Ectodermal cell (in vitro differentiated cells): ENCODE measurements around the gene TPP2.

Experiments used
- H3K27ac ChIP-seq: 2 replicates; pipeline ENCODE4 v1.7.0; 2013; ENCODE audit warnings: mild to moderate bottlenecking, low read depth, low read length; ENCODE audit not compliant: insufficient read depth, poor library complexity, severe bottlenecking
- H3K27me3 ChIP-seq: 2 replicates; pipeline ENCODE4 v1.7.0; 2013; ENCODE audit warnings: mild to moderate bottlenecking, low read length; ENCODE audit not compliant: insufficient read depth, control insufficient read depth, poor library complexity, severe bottlenecking
- H3K36me3 ChIP-seq: one replicate; pipeline ENCODE4 v1.7.0; 2013; ENCODE audit warnings: low read length; ENCODE audit not compliant: control insufficient read depth, insufficient read depth
- H3K4me1 ChIP-seq: one replicate; pipeline ENCODE4 v1.7.0; 2013; ENCODE audit warnings: low read length; ENCODE audit not compliant: control insufficient read depth, insufficient read depth
- H3K4me3 ChIP-seq: 2 replicates; pipeline ENCODE4 v1.7.0; 2013; ENCODE audit warnings: low read depth, low read length, control low read depth; ENCODE audit not compliant: insufficient read depth
- H3K9me3 ChIP-seq: 2 replicates; pipeline ENCODE4 v1.7.0; 2013; ENCODE audit warnings: mild to moderate bottlenecking, low read length, moderate library complexity; ENCODE audit not compliant: control insufficient read depth
- WGBS, 2 experiments: methylation state at CpG; one replicate each; pipeline ENCODE4 v1.1.7; 2013; ENCODE audit warnings: missing lambda C conversion rate in 2 of 2; 5-methylcytosine and 5-hydroxymethylcytosine counted together

TPP2 gene

GRCh38 chr13:102567857-102568256, 28.9 kb upstream of the TPP2 start:
- 85 to 86% methylated on average over 4 of the region's 4 CpGs for WGBS, 2 experiments

GRCh38 chr13:102569488-102569887, 27.3 kb upstream of the TPP2 start:
- Histone ChIP-seq H3K27ac (no peak overlapping the region), H3K4me1 (no peaks in the 10 kb centered on the region), H3K36me3 (no peaks in the 10 kb centered on the region), H3K27me3 (no peaks in the 10 kb centered on the region), H3K9me3 (no peaks in the 10 kb centered on the region), H3K4me3 (no peak overlapping the region)
- WGBS, 2 experiments = 71 to 94% methylated on average over 1 of the region's 1 CpG

More at GRCh38 chr13:102567857-102568256, 28.9 kb upstream of the TPP2 start:
- Histone ChIP-seq H3K36me3 (no peaks in the 10 kb centered on the region), H3K27ac (no peak overlapping the region), H3K27me3 (no peaks in the 10 kb centered on the region), H3K4me3 (no peak overlapping the region), H3K9me3 (no peaks in the 10 kb centered on the region), H3K4me1 (no peaks in the 10 kb centered on the region)

- 74 to 76% methylated on average over 4 of the region's 4 CpGs for WGBS, 2 experiments
- no peaks in the 10 kb centered on the region for H3K27me3 ChIP-seq
- no peaks in the 10 kb centered on the region for H3K4me1 ChIP-seq
- no peaks in the 10 kb centered on the region for H3K36me3 ChIP-seq
- no peak overlapping the region for H3K4me3 ChIP-seq
- H3K9me3 ChIP-seq = no peaks in the 10 kb centered on the region
- H3K27ac ChIP-seq = no peak overlapping the region
Measured at GRCh38 chr13:102571075-102571474, 25.7 kb upstream of the TPP2 start.

- Histone ChIP-seq H3K27me3 (no peaks in the 10 kb centered on the region), H3K9me3 (no peaks in the 10 kb centered on the region), H3K4me1 (no peaks in the 10 kb centered on the region), H3K4me3 (no peak overlapping the region), H3K27ac (no peak overlapping the region), H3K36me3 (no peaks in the 10 kb centered on the region)
- WGBS, 2 experiments = 85 to 88% methylated on average over 5 to 6 of the region's 6 CpGs
Measured at GRCh38 chr13:102572323-102572722, 24.5 kb upstream of the TPP2 start.

GRCh38 chr13:102580552-102581169, 16.1 kb upstream of the TPP2 start:
- H3K4me1 ChIP-seq = no peaks in the 10 kb centered on the region
- no peak overlapping the region for H3K27ac ChIP-seq
- H3K27me3 ChIP-seq = no peaks in the 10 kb centered on the region
- 6 to 14% methylated on average over 3 of the region's 5 CpGs for WGBS, 2 experiments
- no peak overlapping the region for H3K4me3 ChIP-seq
- H3K9me3 ChIP-seq = no peaks in the 10 kb centered on the region
- H3K36me3 ChIP-seq = no peaks in the 10 kb centered on the region

- Histone ChIP-seq H3K36me3 (no peaks in the 10 kb centered on the region), H3K4me3 (no peak overlapping the region), H3K9me3 (no peaks in the 10 kb centered on the region), H3K27me3 (no peaks in the 10 kb centered on the region), H3K4me1 (no peaks in the 10 kb centered on the region), H3K27ac (no peak overlapping the region)
Measured at GRCh38 chr13:102582256-102582655, 14.5 kb upstream of the TPP2 start.

- H3K36me3 ChIP-seq = no peaks in the 10 kb centered on the region
- WGBS, 2 experiments = 81 to 89% methylated on average over 3 of the region's 3 CpGs
- H3K4me1 ChIP-seq = no peaks in the 10 kb centered on the region
- H3K4me3 ChIP-seq = no peak overlapping the region
- H3K27me3 ChIP-seq = no peaks in the 10 kb centered on the region
- H3K9me3 ChIP-seq = no peaks in the 10 kb centered on the region
- no peak overlapping the region for H3K27ac ChIP-seq
Measured at GRCh38 chr13:102584434-102584833, 12.4 kb upstream of the TPP2 start.

GRCh38 chr13:102586615-102587014, 10.2 kb upstream of the TPP2 start:
- Histone ChIP-seq H3K4me1 (no peaks in the 10 kb centered on the region), H3K36me3 (no peaks in the 10 kb centered on the region), H3K9me3 (no peaks in the 10 kb centered on the region), H3K27me3 (no peaks in the 10 kb centered on the region), H3K4me3 (no peak overlapping the region), H3K27ac (no peak overlapping the region)
- 94% methylated on average over 3 of the region's 3 CpGs for WGBS, 2 experiments

GRCh38 chr13:102587916-102588315, 8.9 kb upstream of the TPP2 start:
- 69 to 83% methylated on average over 1 to 2 of the region's 2 CpGs for WGBS, 2 experiments
- no peaks in the 10 kb centered on the region for H3K36me3 ChIP-seq
- no peak overlapping the region for H3K27ac ChIP-seq

GRCh38 chr13:102589301-102589822, 7.4 kb upstream of the TPP2 start:
- Histone ChIP-seq H3K9me3 (no peaks in the 10 kb centered on the region), H3K4me1 (no peaks in the 10 kb centered on the region), H3K27me3 (no peaks in the 10 kb centered on the region), H3K27ac (no peak overlapping the region), H3K4me3 (no peak overlapping the region), H3K36me3 (no peaks in the 10 kb centered on the region)
- 92% methylated on average over 7 of the region's 7 CpGs for WGBS, 2 experiments

More at GRCh38 chr13:102587916-102588315, 8.9 kb upstream of the TPP2 start:
- H3K4me1 ChIP-seq = no peaks in the 10 kb centered on the region
- no peak overlapping the region for H3K4me3 ChIP-seq
- no peaks in the 10 kb centered on the region for H3K9me3 ChIP-seq
- no peaks in the 10 kb centered on the region for H3K27me3 ChIP-seq
